CD4-positive, alpha-beta memory T cell (primary cell): ENCODE measurements around the gene LRRN2. TPM values are rescaled to one million over a fixed set of nuclear protein-coding genes. Genes with fewer than 3 reads are reported as not detected.

ENCODE experiments used
- CTCF ChIA-PET: fragments of 350-600 bp; sonication (Branson Sonifier 250); formaldehyde crosslinking; loops from one replicate; lab custom pipeline; 2021; ENCODE audit warnings: inconsistent platforms; ENCODE audit not compliant: partially characterized antibody; lab: Charles Lee
- POLR2A ChIA-PET: fragments of 350-600 bp; sonication (Branson Sonifier 250); formaldehyde crosslinking; loops from one replicate; lab custom pipeline; 2021; ENCODE audit not compliant: partially characterized antibody; lab: Charles Lee
- DNase-seq, 5 donors: peaks; one replicate each; pipeline versions ENCODE4 v3.0.0 to v3.0.0-alpha.2; 2020 to 2022; ENCODE audit warnings: mixed read lengths in 1 of 5
- H3K27ac ChIP-seq: one replicate; pipeline ENCODE4 v1.7.0; 2013; ENCODE audit warnings: low read depth, low read length
- H3K27me3 ChIP-seq: 2 replicates; pipeline ENCODE4 v1.7.0; 2013; ENCODE audit warnings: mild to moderate bottlenecking, low read length, moderate library complexity; ENCODE audit not compliant: insufficient read depth
- H3K36me3 ChIP-seq: 2 replicates; pipeline ENCODE4 v1.7.0; 2013; ENCODE audit warnings: mild to moderate bottlenecking, low read length, moderate library complexity; ENCODE audit not compliant: insufficient read depth
- H3K4me1 ChIP-seq: 2 replicates; pipeline ENCODE4 v1.7.0; 2013; ENCODE audit warnings: mild to moderate bottlenecking, low read length, moderate library complexity; ENCODE audit not compliant: insufficient read depth
- H3K4me3 ChIP-seq, 2 donors: one replicate each; pipeline ENCODE4 v1.7.0; 2013; ENCODE audit warnings: low read length in 2 of 2, mild to moderate bottlenecking in 1 of 2
- H3K9me3 ChIP-seq, 2 donors: one replicate each; pipeline ENCODE4 v1.7.0; 2013; ENCODE audit warnings: low read length in 2 of 2, control low read depth in 1 of 2; ENCODE audit not compliant: control insufficient read depth in 1 of 2
- H3K27ac Mint-ChIP-seq, 7 donors: one replicate each; pipeline ENCODE4 v1.8.0; 2020 to 2021; ENCODE audit warnings: mixed read lengths in 7 of 7, mild to moderate bottlenecking in 6 of 7, inconsistent platforms in 3 of 7, moderate library complexity in 3 of 7
- H3K27me3 Mint-ChIP-seq, 2 donors: one replicate each; pipeline ENCODE4 v1.8.0; 2020 to 2021; ENCODE audit warnings: mixed read lengths in 2 of 2
- H3K36me3 Mint-ChIP-seq, 2 donors: one replicate each; pipeline ENCODE4 v1.8.0; 2020 to 2021; ENCODE audit warnings: mixed read lengths in 2 of 2, inconsistent platforms in 1 of 2, mild to moderate bottlenecking in 1 of 2
- H3K4me1 Mint-ChIP-seq, 4 donors: one replicate each; pipeline ENCODE4 v1.8.0; 2020 to 2021; ENCODE audit warnings: mixed read lengths in 4 of 4, mild to moderate bottlenecking in 1 of 4
- H3K4me3 Mint-ChIP-seq, 8 donors: one replicate each; pipeline ENCODE4 v1.8.0; 2020 to 2021; ENCODE audit warnings: mixed read lengths in 8 of 8, mild to moderate bottlenecking in 7 of 8, moderate library complexity in 6 of 8, inconsistent platforms in 3 of 8
- H3K9me3 Mint-ChIP-seq, 8 donors: one replicate each; pipeline ENCODE4 v1.8.0; 2020 to 2021; ENCODE audit warnings: mixed read lengths in 8 of 8, mild to moderate bottlenecking in 5 of 8, inconsistent platforms in 3 of 8, moderate library complexity in 1 of 8
- intact Hi-C: fragments of 100-400 bp; cut with micrococcal nuclease; formaldehyde crosslinking; loops from one replicate; pipeline ENCODE4 v1.15.1; 2023
- polyA plus RNA-seq, 2 donors: library from polyadenylated mRNA; unstranded; fragments of 300-500 nt; fragmentation: Illumina TruSeq; gene quantifications; one replicate each; pipeline ENCODE4 v1.2.3, GENCODE V29; 2021
- total RNA-seq, 2 experiments: library from RNA; stranded (reverse); gene quantifications; one replicate each; pipeline ENCODE4 v1.2.3, GENCODE V29; 2021

The LRRN2 gene
- total and polyA plus RNA-seq, 4 experiments from 2014 or later, result not detected

GRCh38 chr1:204723131-204723787, 37.7 kb upstream of the LRRN2 start:
- no peak overlapping the region for H3K27ac ChIP-seq
- H3K4me3 ChIP-seq, result no peak overlapping the region
- Mint-ChIP-seq H3K27me3 (peaks cover 8 to 11% of the 10 kb centered on the region in 2 donors), H3K27ac (no peak overlapping the region), H3K4me1 (no peaks in the 10 kb centered on the region), H3K4me3 (no peak overlapping the region), H3K9me3 (no peaks in the 10 kb centered on the region), H3K36me3 (no peaks in the 10 kb centered on the region)
- no peak for DNase-seq
- ChIA-PET POLR2A (no interaction called here), CTCF (no interaction called here)
- no peaks in the 10 kb centered on the region for H3K27me3 ChIP-seq
- no peaks in the 10 kb centered on the region for H3K4me1 ChIP-seq
- no peaks in the 10 kb centered on the region for H3K9me3 ChIP-seq
- no peaks in the 10 kb centered on the region for H3K36me3 ChIP-seq
- intact Hi-C loops, result no loop called here

GRCh38 chr1:204721373-204722055, 36.0 kb upstream of the LRRN2 start:
- Histone ChIP-seq H3K9me3 (no peaks in the 10 kb centered on the region), H3K27ac (no peak overlapping the region), H3K4me3 (no peak overlapping the region), H3K27me3 (no peaks in the 10 kb centered on the region), H3K36me3 (no peaks in the 10 kb centered on the region), H3K4me1 (no peaks in the 10 kb centered on the region)
- Mint-ChIP-seq H3K27ac (no peak overlapping the region), H3K36me3 (no peaks in the 10 kb centered on the region), H3K4me1 (no peaks in the 10 kb centered on the region), H3K4me3 (no peak overlapping the region), H3K27me3 (peaks cover 2 to 10% of the 10 kb centered on the region in 2 donors), H3K9me3 (no peaks in the 10 kb centered on the region)
- POLR2A ChIA-PET, result no interaction called here
- DNase-seq, result no peak
- intact Hi-C loops, result no loop called here
- CTCF ChIA-PET, result no interaction called here

GRCh38 chr1:204716660-204717059, 31.1 kb upstream of the LRRN2 start:
- ChIA-PET CTCF (no interaction called here), POLR2A (no interaction called here)
- H3K36me3 Mint-ChIP-seq, result no peaks in the 10 kb centered on the region
- peaks cover 17 to 19% of the 10 kb centered on the region in 2 donors for H3K27me3 Mint-ChIP-seq
- Histone ChIP-seq H3K36me3 (no peaks in the 10 kb centered on the region), H3K27ac (no peak overlapping the region), H3K4me1 (no peaks in the 10 kb centered on the region), H3K9me3 (no peaks in the 10 kb centered on the region), H3K4me3 (no peak overlapping the region), H3K27me3 (no peaks in the 10 kb centered on the region)
- H3K4me1 Mint-ChIP-seq, result peaks cover 0 to 3% (median 0%) of the 10 kb centered on the region in 4 donors
- H3K4me3 Mint-ChIP-seq, result no peak overlapping the region
- no peak for DNase-seq
- intact Hi-C loops, result no loop called here
- H3K9me3 Mint-ChIP-seq, result no peaks in the 10 kb centered on the region
- no peak overlapping the region for H3K27ac Mint-ChIP-seq

- no peak for DNase-seq
- Mint-ChIP-seq H3K36me3 (no peaks in the 10 kb centered on the region), H3K4me1 (peaks cover 0 to 3% (median 0%) of the 10 kb centered on the region in 4 donors), H3K4me3 (no peak overlapping the region), H3K9me3 (no peaks in the 10 kb centered on the region), H3K27me3 (peaks cover 16 to 34% of the 10 kb centered on the region in 2 donors), H3K27ac (peak overlapping the region in 1 of 7 donors; percentile 6)
- H3K27ac ChIP-seq, result no peak overlapping the region
- no peaks in the 10 kb centered on the region for H3K4me1 ChIP-seq
- H3K4me3 ChIP-seq, result no peak overlapping the region
- ChIA-PET POLR2A (no interaction called here), CTCF (no interaction called here)
- intact Hi-C loops, result no loop called here
- no peaks in the 10 kb centered on the region for H3K27me3 ChIP-seq
- no peaks in the 10 kb centered on the region for H3K36me3 ChIP-seq
- no peaks in the 10 kb centered on the region for H3K9me3 ChIP-seq
Observed at GRCh38 chr1:204714861-204715511, 29.4 kb upstream of the LRRN2 start.

GRCh38 chr1:204714194-204714860, 28.8 kb upstream of the LRRN2 start:
- Mint-ChIP-seq H3K27me3 (peaks cover 15 to 34% of the 10 kb centered on the region in 2 donors), H3K27ac (peak overlapping the region in 1 of 7 donors; percentile 3), H3K4me3 (no peak overlapping the region), H3K36me3 (no peaks in the 10 kb centered on the region), H3K9me3 (no peaks in the 10 kb centered on the region), H3K4me1 (peaks cover 0 to 3% (median 0%) of the 10 kb centered on the region in 4 donors)
- ChIA-PET CTCF (interaction anchor here (1.4 kb wide), 1 partner anchor 33 kb away, joined by 3 read pairs; no protein-coding TSS in a partner anchor), POLR2A (no interaction called here)
- H3K9me3 ChIP-seq, result no peaks in the 10 kb centered on the region
- no peak overlapping the region for H3K27ac ChIP-seq
- no peaks in the 10 kb centered on the region for H3K4me1 ChIP-seq
- H3K4me3 ChIP-seq, result no peak overlapping the region
- no peaks in the 10 kb centered on the region for H3K27me3 ChIP-seq
- no peak for DNase-seq
- H3K36me3 ChIP-seq, result no peaks in the 10 kb centered on the region
- intact Hi-C loops, result no loop called here

GRCh38 chr1:204713541-204713940, 28.0 kb upstream of the LRRN2 start:
- Mint-ChIP-seq H3K36me3 (no peaks in the 10 kb centered on the region), H3K9me3 (no peaks in the 10 kb centered on the region), H3K27ac (no peak overlapping the region), H3K4me3 (no peak overlapping the region), H3K27me3 (peaks cover 15 to 34% of the 10 kb centered on the region in 2 donors), H3K4me1 (peaks cover 0 to 3% (median 0%) of the 10 kb centered on the region in 4 donors)
- intact Hi-C loops, result no loop called here
- DNase-seq, result no peak
- H3K4me3 ChIP-seq, result no peak overlapping the region
- no peaks in the 10 kb centered on the region for H3K4me1 ChIP-seq
- no peaks in the 10 kb centered on the region for H3K27me3 ChIP-seq
- no peaks in the 10 kb centered on the region for H3K36me3 ChIP-seq
- no peaks in the 10 kb centered on the region for H3K9me3 ChIP-seq
- ChIA-PET CTCF (interaction anchor here (1.4 kb wide), 1 partner anchor 34 kb away, joined by 3 read pairs; no protein-coding TSS in a partner anchor), POLR2A (no interaction called here)
- no peak overlapping the region for H3K27ac ChIP-seq
